Measurements from ENCODE around the gene DAB2.
"Not testable (repeated sequence)": the region's sequence is repeated elsewhere in the genome, so short reads cannot be mapped to it uniquely, and the experiment has no call there.

GRCh38 chr5:39403761-39404160 lies 21.0 kb downstream of the DAB2 start:
- TF ChIP-seq, protein P1, sequence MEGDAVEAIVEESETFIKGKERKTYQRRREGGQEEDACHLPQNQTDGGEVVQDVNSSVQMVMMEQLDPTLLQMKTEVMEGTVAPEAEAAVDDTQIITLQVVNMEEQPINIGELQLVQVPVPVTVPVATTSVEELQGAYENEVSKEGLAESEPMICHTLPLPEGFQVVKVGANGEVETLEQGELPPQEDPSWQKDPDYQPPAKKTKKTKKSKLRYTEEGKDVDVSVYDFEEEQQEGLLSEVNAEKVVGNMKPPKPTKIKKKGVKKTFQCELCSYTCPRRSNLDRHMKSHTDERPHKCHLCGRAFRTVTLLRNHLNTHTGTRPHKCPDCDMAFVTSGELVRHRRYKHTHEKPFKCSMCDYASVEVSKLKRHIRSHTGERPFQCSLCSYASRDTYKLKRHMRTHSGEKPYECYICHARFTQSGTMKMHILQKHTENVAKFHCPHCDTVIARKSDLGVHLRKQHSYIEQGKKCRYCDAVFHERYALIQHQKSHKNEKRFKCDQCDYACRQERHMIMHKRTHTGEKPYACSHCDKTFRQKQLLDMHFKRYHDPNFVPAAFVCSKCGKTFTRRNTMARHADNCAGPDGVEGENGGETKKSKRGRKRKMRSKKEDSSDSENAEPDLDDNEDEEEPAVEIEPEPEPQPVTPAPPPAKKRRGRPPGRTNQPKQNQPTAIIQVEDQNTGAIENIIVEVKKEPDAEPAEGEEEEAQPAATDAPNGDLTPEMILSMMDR (IDR thresholded peaks at IDR 0.05): not testable (repeated sequence)
- TF ChIP-seq EP300 (IDR thresholded peaks at IDR 0.05): not testable (repeated sequence)

All from upper lobe of left lung (tissue), 4 donors.